ENCODE measurements around the gene IL36RN. TPM values are rescaled to one million over a fixed set of nuclear protein-coding genes. Genes with fewer than 3 reads are reported as not detected.

The IL36RN gene
- total RNA-seq, 1 experiment from 2014 or later = not detected

DNA sequence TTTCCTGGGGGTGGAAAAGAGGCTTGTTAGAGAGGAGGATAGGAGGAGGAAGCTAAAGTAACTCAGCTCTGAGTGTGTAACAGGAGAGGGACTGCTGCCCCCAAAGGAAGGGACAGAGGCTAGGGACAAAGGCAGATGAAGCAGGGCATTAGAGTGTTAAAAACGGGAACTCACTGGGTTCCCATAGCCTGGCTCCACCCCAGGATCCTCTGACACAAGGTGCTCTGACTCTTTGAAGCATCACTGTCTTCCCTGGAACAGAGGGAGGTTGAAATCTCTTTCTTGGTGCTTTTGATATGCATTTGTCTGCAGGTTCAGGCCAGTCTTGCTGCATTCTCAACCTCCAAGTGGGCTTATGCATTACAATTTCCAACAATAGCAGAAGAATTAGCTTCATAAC is 30.9 kb upstream of the IL36RN start:
- no peaks in the 10 kb centered on the region for H3K4me1 ChIP-seq (replicated peaks)
- no peak for DNase-seq (ENCODE audit: low read depth in 1 of 2, low spot score in 2 of 2)
- H3K27ac ChIP-seq = no peak overlapping the region
- peaks cover 18% of the 10 kb centered on the region for H3K27me3 ChIP-seq (replicated peaks)
- H3K4me3 ChIP-seq = no peak overlapping the region
- H3K9me3 ChIP-seq (replicated peaks) = no peaks in the 10 kb centered on the region
- no peaks in the 10 kb centered on the region for H3K36me3 ChIP-seq

GRCh38 chr2:113032737-113033136 is 26.3 kb upstream of the IL36RN start:
- Histone ChIP-seq H3K9me3 (replicated peaks) (no peaks in the 10 kb centered on the region), H3K36me3 (no peaks in the 10 kb centered on the region), H3K4me1 (replicated peaks) (no peaks in the 10 kb centered on the region), H3K27ac (no peak overlapping the region), H3K27me3 (replicated peaks) (0 out of 2 replicates have a peak, but pooled peaks cover 6% of the 10 kb centered on the region), H3K4me3 (no peak overlapping the region)
- DNase-seq (ENCODE audit: low read depth in 1 of 2, low spot score in 2 of 2) = no peak

GRCh38 chr2:113034016-113034415 is 25.0 kb upstream of the IL36RN start:
- H3K27ac ChIP-seq = no peak overlapping the region
- no peaks in the 10 kb centered on the region for H3K27me3 ChIP-seq (replicated peaks)
- H3K36me3 ChIP-seq = no peaks in the 10 kb centered on the region
- no peak for DNase-seq (ENCODE audit: low read depth in 1 of 2, low spot score in 2 of 2)
- no peaks in the 10 kb centered on the region for H3K9me3 ChIP-seq (replicated peaks)
- H3K4me1 ChIP-seq (replicated peaks) = no peaks in the 10 kb centered on the region
- no peak overlapping the region for H3K4me3 ChIP-seq

DNA sequence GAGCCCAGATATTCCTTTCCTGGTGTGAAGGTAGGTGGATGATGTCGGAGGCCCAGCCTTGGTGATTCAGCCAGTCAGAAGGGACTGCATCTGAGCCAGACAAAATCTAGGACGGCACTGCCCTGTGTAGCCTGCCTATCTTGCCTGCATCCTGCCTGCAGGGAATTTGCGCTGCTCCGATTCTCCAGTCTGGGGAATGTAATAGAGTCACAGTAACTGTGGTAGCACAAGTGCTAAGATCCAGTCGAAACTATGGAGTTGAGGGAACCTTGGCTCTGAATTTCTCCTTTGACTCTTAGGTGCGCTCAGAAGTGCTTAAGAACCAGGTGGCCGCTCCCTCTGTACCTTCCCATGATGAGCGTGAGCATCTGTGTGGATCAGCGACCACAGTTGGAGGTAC is 22.2 kb upstream of the IL36RN start:
- DNase-seq (ENCODE audit: low read depth in 1 of 2, low spot score in 2 of 2) = no peak
- no peaks in the 10 kb centered on the region for H3K36me3 ChIP-seq
- H3K27ac ChIP-seq = no peak overlapping the region
- no peaks in the 10 kb centered on the region; the same call in 1 of the 2 replicates for H3K9me3 ChIP-seq (replicated peaks)
- no peaks in the 10 kb centered on the region for H3K27me3 ChIP-seq (replicated peaks)
- no peaks in the 10 kb centered on the region for H3K4me1 ChIP-seq (replicated peaks)
- no peak overlapping the region for H3K4me3 ChIP-seq

GRCh38 chr2:113038291-113038690 is 20.7 kb upstream of the IL36RN start:
- DNase-seq (ENCODE audit: low read depth in 1 of 2, low spot score in 2 of 2) = no peak
- H3K27ac ChIP-seq = no peak overlapping the region
- no peaks in the 10 kb centered on the region for H3K36me3 ChIP-seq
- no peaks in the 10 kb centered on the region for H3K4me1 ChIP-seq (replicated peaks)
- no peaks in the 10 kb centered on the region; the same call in 1 of the 2 replicates for H3K27me3 ChIP-seq (replicated peaks)
- H3K4me3 ChIP-seq = no peak overlapping the region
- H3K9me3 ChIP-seq (replicated peaks) = no peaks in the 10 kb centered on the region; the same call in 1 of the 2 replicates

DNA sequence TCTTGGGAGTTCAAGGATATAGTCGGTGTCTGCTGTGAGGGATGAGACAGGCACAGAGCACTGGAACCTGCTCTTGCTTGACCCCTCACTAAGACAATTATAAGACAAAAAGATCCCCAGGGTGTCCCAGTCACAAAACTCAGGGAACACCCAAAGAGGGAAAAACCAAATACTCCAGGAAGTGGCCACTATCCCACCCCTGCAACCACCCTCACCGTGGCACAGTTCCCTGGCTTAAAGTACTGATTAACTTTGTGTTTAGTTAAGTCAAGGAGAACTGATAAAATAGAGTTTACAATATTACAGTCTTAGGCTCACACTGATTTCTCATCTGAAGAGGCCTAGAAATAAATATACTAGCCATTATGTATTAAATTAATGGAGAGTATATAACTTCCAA is 19.8 kb upstream of the IL36RN start:
- no peak for DNase-seq (ENCODE audit: low read depth in 1 of 2, low spot score in 2 of 2)
- H3K27me3 ChIP-seq (replicated peaks) = no peaks in the 10 kb centered on the region; the same call in 1 of the 2 replicates
- no peaks in the 10 kb centered on the region for H3K36me3 ChIP-seq
- H3K27ac ChIP-seq = no peak overlapping the region
- no peak overlapping the region for H3K4me3 ChIP-seq
- no peaks in the 10 kb centered on the region; the same call in 1 of the 2 replicates for H3K9me3 ChIP-seq (replicated peaks)
- no peaks in the 10 kb centered on the region for H3K4me1 ChIP-seq (replicated peaks)

GRCh38 chr2:113039719-113040118 is 19.3 kb upstream of the IL36RN start:
- DNase-seq (ENCODE audit: low read depth in 1 of 2, low spot score in 2 of 2) = no peak

GRCh38 chr2:113041871-113042270 is 17.1 kb upstream of the IL36RN start:
- Histone ChIP-seq H3K9me3 (replicated peaks) (no peaks in the 10 kb centered on the region; the same call in 1 of the 2 replicates), H3K4me1 (replicated peaks) (no peaks in the 10 kb centered on the region), H3K36me3 (no peaks in the 10 kb centered on the region), H3K27ac (no peak overlapping the region), H3K27me3 (replicated peaks) (no peaks in the 10 kb centered on the region; the same call in none of the 2 replicates), H3K4me3 (no peak overlapping the region)
- DNase-seq (ENCODE audit: low read depth in 1 of 2, low spot score in 2 of 2) = no peak

More at GRCh38 chr2:113039719-113040118, 19.3 kb upstream of the IL36RN start:
- Histone ChIP-seq H3K4me3 (no peak overlapping the region), H3K27ac (no peak overlapping the region), H3K4me1 (replicated peaks) (no peaks in the 10 kb centered on the region), H3K36me3 (no peaks in the 10 kb centered on the region), H3K9me3 (replicated peaks) (no peaks in the 10 kb centered on the region; the same call in 1 of the 2 replicates), H3K27me3 (replicated peaks) (no peaks in the 10 kb centered on the region; the same call in 1 of the 2 replicates)

- Histone ChIP-seq H3K9me3 (replicated peaks) (no peaks in the 10 kb centered on the region), H3K27ac (no peak overlapping the region), H3K4me3 (no peak overlapping the region), H3K36me3 (no peaks in the 10 kb centered on the region), H3K27me3 (replicated peaks) (no peaks in the 10 kb centered on the region; the same call in none of the 2 replicates), H3K4me1 (replicated peaks) (no peaks in the 10 kb centered on the region)
- no peak for DNase-seq (ENCODE audit: low read depth in 1 of 2, low spot score in 2 of 2)
Observed at GRCh38 chr2:113046465-113046864, 12.5 kb upstream of the IL36RN start.

GRCh38 chr2:113050921-113051895 is 7.8 kb upstream of the IL36RN start:
- Histone ChIP-seq H3K9me3 (replicated peaks) (no peaks in the 10 kb centered on the region), H3K27me3 (replicated peaks) (no peaks in the 10 kb centered on the region; the same call in 1 of the 2 replicates), H3K27ac (no peak overlapping the region), H3K4me3 (no peak overlapping the region), H3K4me1 (replicated peaks) (no peaks in the 10 kb centered on the region), H3K36me3 (no peaks in the 10 kb centered on the region)
- DNase-seq (ENCODE audit: low read depth in 1 of 2, low spot score in 2 of 2) = no peak

GRCh38 chr2:113052396-113052917 is 6.5 kb upstream of the IL36RN start, which contains the start of gene IL36B:
Gene IL36B (minus strand): TSS chr2:113052867.
- H3K4me3 ChIP-seq = no peak within 1 kb of the TSS

DNA sequence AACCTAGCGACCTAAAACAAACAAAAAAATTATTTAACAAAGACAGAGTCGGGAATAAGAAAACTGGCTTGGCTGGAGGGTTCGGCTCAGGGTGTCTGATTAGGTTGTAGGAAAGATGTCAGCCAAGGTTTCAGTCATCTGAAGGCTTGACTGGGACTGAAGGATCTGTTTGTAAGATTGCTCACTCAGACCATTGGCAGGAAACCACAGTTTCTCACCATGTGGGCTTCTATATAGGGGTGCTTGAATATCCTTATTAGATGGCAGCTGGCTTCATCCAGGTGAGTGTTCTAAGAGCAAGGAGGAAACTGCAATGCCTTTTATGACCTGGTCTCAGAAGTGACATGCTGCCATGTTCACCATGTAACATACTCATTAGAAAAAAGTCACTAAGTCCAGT is 5.3 kb upstream of the IL36RN start:
- Histone ChIP-seq H3K27ac (no peak overlapping the region), H3K4me3 (no peak overlapping the region), H3K9me3 (replicated peaks) (no peaks in the 10 kb centered on the region), H3K36me3 (no peaks in the 10 kb centered on the region), H3K27me3 (replicated peaks) (no peaks in the 10 kb centered on the region; the same call in 1 of the 2 replicates), H3K4me1 (replicated peaks) (no peaks in the 10 kb centered on the region)
- DNase-seq (ENCODE audit: low read depth in 1 of 2, low spot score in 2 of 2) = no peak

More at GRCh38 chr2:113052396-113052917, 6.5 kb upstream of the IL36RN start, which contains the start of gene IL36B:
- H3K9me3 ChIP-seq (replicated peaks) = no peaks in the 10 kb centered on the region
- H3K27me3 ChIP-seq (replicated peaks) = no peaks in the 10 kb centered on the region
- no peak within 1 kb of the TSS for H3K27ac ChIP-seq
- H3K36me3 ChIP-seq = no peaks in the 10 kb centered on the region
- no peak for DNase-seq (ENCODE audit: low read depth in 1 of 2, low spot score in 2 of 2)
- H3K4me1 ChIP-seq (replicated peaks) = no peaks in the 10 kb centered on the region

DNA sequence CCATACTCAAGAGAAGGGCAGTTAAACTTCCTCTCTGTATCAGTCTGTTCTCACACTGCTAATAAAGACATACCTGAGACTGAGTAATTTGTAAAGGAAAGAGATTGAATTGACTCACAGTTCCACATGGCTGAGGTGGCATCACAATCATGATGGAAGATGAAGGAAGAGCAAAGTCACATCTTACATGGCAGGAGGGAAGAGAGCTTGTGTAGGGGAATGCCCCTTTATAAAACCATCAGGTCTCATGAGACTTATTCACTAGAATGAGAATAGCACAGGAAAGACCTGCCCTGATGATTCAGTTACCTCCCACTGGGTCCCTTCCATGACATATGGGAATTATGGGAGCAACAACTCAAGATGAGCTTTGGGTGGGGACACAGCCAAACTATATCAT is 4.9 kb upstream of the IL36RN start:
- H3K36me3 ChIP-seq = no peaks in the 10 kb centered on the region
- DNase-seq (ENCODE audit: low read depth in 1 of 2, low spot score in 2 of 2) = no peak
- no peaks in the 10 kb centered on the region; the same call in 1 of the 2 replicates for H3K27me3 ChIP-seq (replicated peaks)
- H3K4me1 ChIP-seq (replicated peaks) = no peaks in the 10 kb centered on the region
- H3K9me3 ChIP-seq (replicated peaks) = no peaks in the 10 kb centered on the region
- no peak overlapping the region for H3K27ac ChIP-seq
- no peak overlapping the region for H3K4me3 ChIP-seq

DNA sequence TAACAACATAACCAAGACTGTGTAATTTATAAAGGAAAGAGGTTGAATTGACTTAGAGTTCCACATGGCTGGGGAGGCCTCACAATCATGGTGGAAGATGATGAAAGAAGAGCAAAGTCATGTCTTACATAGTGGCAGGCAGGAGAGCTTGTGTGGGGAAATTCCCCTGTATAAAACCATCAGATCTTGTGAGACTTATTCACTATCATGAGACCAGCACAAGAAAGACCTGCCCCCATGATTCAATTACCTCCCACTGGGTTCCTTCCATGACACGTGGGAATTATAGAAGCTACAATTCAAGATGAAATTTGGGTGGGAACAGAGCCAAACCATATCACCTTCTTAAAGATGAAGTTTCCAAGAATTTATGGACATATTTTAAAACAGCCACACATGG is 2.5 kb upstream of the IL36RN start:
- H3K4me3 ChIP-seq = no peak overlapping the region
- no peak overlapping the region for H3K27ac ChIP-seq
- H3K36me3 ChIP-seq = no peaks in the 10 kb centered on the region
- no peaks in the 10 kb centered on the region; the same call in 1 of the 2 replicates for H3K27me3 ChIP-seq (replicated peaks)
- peak in 1 of 2 experiments; percentile 1 for DNase-seq (ENCODE audit: low read depth in 1 of 2, low spot score in 2 of 2)
- H3K4me1 ChIP-seq (replicated peaks) = no peaks in the 10 kb centered on the region
- H3K9me3 ChIP-seq (replicated peaks) = no peaks in the 10 kb centered on the region
